HG03575 (cell line): ENCODE measurements around the gene BRK1.
"Not testable (repeated sequence)": the region's sequence is repeated elsewhere in the genome, so short reads cannot be mapped to it uniquely, and the experiment has no call there.

Experiments
- ATAC-seq: cut with Tn5 transposase; IDR thresholded peaks from one replicate; pipeline ENCODE4 v1.9.1; 2021; ENCODE audit not compliant: unreplicated experiment, insufficient number of reproducible peaks, low FRiP score; ENCODE audit errors: extremely low read depth

Gene BRK1

GRCh38 chr3:10115326-10116137 lies at the start of gene BRK1:
BRK1 (plus strand) TSS chr3:10115675; CDS start chr3:10115702, 27 bp downstream.
- ATAC-seq = peak; percentile 66

GRCh38 chr3:10070077-10070476 lies 45.4 kb upstream of the BRK1 start:
- ATAC-seq = not testable (repeated sequence)

GRCh38 chr3:10074666-10075065 lies 40.8 kb upstream of the BRK1 start:
- no peak for ATAC-seq

GRCh38 chr3:10081871-10082270 lies 33.6 kb upstream of the BRK1 start:
- ATAC-seq = no peak

- no peak for ATAC-seq
Observed at GRCh38 chr3:10085738-10086137, 29.7 kb upstream of the BRK1 start.

- no peak for ATAC-seq
Observed at GRCh38 chr3:10088256-10088655, 27.2 kb upstream of the BRK1 start.

GRCh38 chr3:10090179-10090578 lies 25.3 kb upstream of the BRK1 start:
- no peak for ATAC-seq

GRCh38 chr3:10090774-10091173 lies 24.7 kb upstream of the BRK1 start:
- ATAC-seq = not testable (repeated sequence)

- not testable (repeated sequence) for ATAC-seq
Observed at GRCh38 chr3:10091387-10091786, 24.1 kb upstream of the BRK1 start.

- no peak for ATAC-seq
Observed at GRCh38 chr3:10093678-10094077, 21.8 kb upstream of the BRK1 start.

GRCh38 chr3:10099041-10099440 lies 16.4 kb upstream of the BRK1 start:
- no peak for ATAC-seq

- ATAC-seq = no peak
Observed at GRCh38 chr3:10106919-10107318, 8.6 kb upstream of the BRK1 start.

- no peak for ATAC-seq
Observed at GRCh38 chr3:10108091-10108490, 7.4 kb upstream of the BRK1 start, which contains the start of gene FANCD2OS. FANCD2OS (minus strand) TSS chr3:10108255; CDS start chr3:10104774, 3,481 bp downstream.

- ATAC-seq = no peak
Observed at GRCh38 chr3:10116138-10116460, 624 bp downstream of the BRK1 start.

GRCh38 chr3:10116928-10117327 lies 1.5 kb downstream of the BRK1 start:
- ATAC-seq = no peak

- no peak for ATAC-seq
Observed at GRCh38 chr3:10119376-10119775, 3.9 kb downstream of the BRK1 start.

GRCh38 chr3:10121064-10121463 lies 5.6 kb downstream of the BRK1 start:
- ATAC-seq = no peak

- no peak for ATAC-seq
Observed at GRCh38 chr3:10122724-10123123, 7.2 kb downstream of the BRK1 start.

- ATAC-seq = not testable (repeated sequence)
Observed at GRCh38 chr3:10135872-10136271, 20.4 kb downstream of the BRK1 start.

GRCh38 chr3:10136426-10137005 lies 21.0 kb downstream of the BRK1 start:
- ATAC-seq = no peak

GRCh38 chr3:10137178-10137577 lies 21.7 kb downstream of the BRK1 start:
- ATAC-seq = no peak
